Stimulated activated CD8-positive, alpha-beta memory T cell treated with anti-CD3 and anti-CD28 coated beads, Interleukin-12 subunit alpha, Interleukin-12 subunit beta, amount 100 ng/mL, for 4 hours (primary cell): ENCODE measurements around the gene TTC13.

ENCODE experiments used
- DNase-seq: peaks from one replicate; pipeline ENCODE4 v3.0.0-alpha.2; 2020; ENCODE audit warnings: low read depth

The TTC13 gene

DNA sequence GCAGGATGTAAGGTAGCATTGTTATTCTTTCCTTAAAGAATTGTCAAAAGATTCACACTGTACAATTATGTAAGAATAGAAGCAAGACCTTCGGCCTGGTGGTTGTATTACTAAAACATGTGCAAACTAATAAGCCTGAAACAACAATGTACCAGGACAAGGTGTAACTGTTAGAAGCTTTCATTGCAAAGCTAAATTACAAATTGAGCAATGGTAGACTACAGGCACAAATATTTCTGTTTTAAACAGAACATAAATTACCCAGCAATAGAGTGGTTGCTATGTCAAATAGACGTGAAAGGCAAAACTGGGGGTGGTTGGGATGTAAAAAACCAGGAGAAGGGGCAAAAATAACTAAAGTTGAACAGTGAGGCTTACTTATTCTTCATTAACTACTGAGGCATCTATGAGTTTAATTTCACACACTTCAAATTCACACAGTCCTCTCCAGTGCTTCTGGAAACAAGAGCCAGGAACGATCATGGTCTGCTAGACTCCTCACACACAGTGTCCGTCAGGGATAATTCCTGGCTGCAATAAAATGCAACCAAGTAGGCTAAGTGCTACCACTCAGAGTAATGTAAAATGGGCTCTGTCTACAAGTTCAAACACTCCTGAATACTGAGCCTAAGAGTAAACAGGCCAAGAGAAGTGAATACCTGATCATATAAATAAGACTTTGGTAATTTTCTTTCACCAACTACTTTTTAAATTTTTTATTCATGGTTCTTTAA is 71.0 kb downstream of the TTC13 start:
- no peak for DNase-seq

- no peak for DNase-seq
Observed at GRCh38 chr1:230906226-230906625, 72.4 kb downstream of the TTC13 start.

- DNase-seq, result no peak
Observed at GRCh38 chr1:230905733-230906132, 72.9 kb downstream of the TTC13 start.

GRCh38 chr1:230902349-230902923 is 76.2 kb downstream of the TTC13 start:
- no peak for DNase-seq

GRCh38 chr1:230901671-230902070 is 77.0 kb downstream of the TTC13 start:
- no peak for DNase-seq

GRCh38 chr1:230900984-230901383 is 77.7 kb downstream of the TTC13 start:
- no peak for DNase-seq

GRCh38 chr1:230899841-230900251 is 78.8 kb downstream of the TTC13 start:
- no peak for DNase-seq

- DNase-seq, result no peak
Observed at GRCh38 chr1:230898748-230899147, 79.9 kb downstream of the TTC13 start.

GRCh38 chr1:230898144-230898543 is 80.5 kb downstream of the TTC13 start:
- no peak for DNase-seq

GRCh38 chr1:230896779-230897178 is 81.9 kb downstream of the TTC13 start:
- no peak for DNase-seq

DNA sequence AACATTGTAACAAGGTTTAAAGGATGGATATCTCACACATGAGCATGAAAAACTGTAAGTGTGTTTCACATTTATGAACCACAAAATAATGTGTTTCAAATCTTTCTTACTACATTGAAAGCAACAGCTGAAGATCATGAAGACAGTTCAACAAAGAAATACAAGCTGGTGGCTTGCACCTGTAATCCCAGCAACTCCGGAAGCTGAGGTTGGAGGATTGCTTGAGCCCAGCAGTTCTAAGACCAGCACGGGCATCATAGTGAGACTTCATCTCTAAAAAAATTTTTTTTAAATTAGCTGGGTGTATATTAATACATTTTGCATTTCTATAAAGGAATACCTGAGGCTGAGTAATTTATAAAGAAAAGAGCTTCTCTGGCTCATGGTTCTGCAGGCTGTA is 83.2 kb downstream of the TTC13 start:
- no peak for DNase-seq

- DNase-seq, result no peak
Observed at GRCh38 chr1:230894664-230895063, 84.0 kb downstream of the TTC13 start.

- no peak for DNase-seq
Observed at GRCh38 chr1:230894032-230894431, 84.6 kb downstream of the TTC13 start.

- no peak for DNase-seq
Observed at GRCh38 chr1:230892018-230892491, 86.6 kb downstream of the TTC13 start.

DNA sequence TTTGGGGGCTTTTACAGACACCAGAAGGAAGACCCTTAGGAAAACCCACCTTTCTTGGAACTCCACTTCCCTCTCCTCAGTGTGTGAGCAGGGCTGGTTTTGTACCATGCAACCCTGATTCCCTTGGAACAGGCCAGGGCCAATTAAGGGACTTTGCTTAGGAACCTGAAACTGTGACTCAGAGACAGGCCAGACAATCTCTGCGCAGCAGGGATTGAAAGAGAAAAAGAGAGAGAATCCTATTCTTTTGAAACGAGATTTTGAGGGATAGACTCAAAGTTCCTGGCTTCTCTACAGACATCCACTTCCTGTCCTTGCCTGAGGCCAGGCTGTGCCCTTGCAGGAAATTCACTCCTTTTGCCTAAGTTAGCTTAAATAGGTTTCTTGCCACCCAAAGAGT is 87.2 kb downstream of the TTC13 start:
- no peak for DNase-seq

GRCh38 chr1:230884646-230885045 is 94.0 kb downstream of the TTC13 start:
- no peak for DNase-seq

GRCh38 chr1:230883967-230884366 is 94.7 kb downstream of the TTC13 start:
- DNase-seq, result no peak

DNA sequence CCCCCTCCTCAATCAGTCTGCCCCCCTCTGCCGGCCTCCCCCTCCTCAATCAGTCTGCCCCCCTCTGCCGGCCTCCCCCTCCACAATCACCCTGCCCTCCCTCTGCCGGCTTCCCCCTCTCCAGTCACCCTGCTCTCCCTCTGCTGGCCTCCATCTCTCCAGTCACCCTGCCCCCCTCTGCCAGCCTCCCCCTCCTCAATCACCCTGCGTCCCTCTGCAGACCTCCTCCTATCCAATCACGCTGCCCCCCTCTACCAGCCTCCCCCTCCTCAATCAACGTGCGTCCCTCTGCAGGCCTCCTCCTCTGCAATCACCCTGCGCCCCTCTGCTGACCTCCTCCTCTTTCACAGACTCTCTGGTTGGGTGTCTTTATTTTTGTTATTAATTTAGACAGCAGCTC is 98.9 kb downstream of the TTC13 start:
- DNase-seq, result no peak

GRCh38 chr1:230878591-230878990 is 100.1 kb downstream of the TTC13 start:
- no peak for DNase-seq

GRCh38 chr1:230877924-230878590 is 100.6 kb downstream of the TTC13 start:
- no peak for DNase-seq

- no peak for DNase-seq
Observed at GRCh38 chr1:230877146-230877923, 101.3 kb downstream of the TTC13 start.

DNA sequence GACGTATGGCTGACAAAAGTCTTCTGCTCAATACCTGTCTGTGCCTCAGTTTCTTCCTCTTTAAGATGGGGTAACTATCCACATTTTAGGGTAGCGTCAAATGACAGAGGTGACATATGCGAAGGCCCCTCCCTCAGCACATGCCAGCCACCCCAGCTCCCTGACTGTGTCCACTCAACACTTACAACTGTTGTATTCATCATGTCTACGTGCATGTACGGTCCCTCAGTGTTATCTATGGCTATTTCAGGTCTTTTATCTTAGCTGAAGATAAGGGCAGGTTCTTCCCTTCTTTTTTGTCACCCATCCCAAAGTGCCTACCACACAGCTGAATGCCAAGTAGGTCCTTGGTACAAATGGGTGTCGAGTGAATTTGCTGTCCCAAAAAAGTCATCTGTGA is 102.0 kb downstream of the TTC13 start:
- DNase-seq, result no peak

- DNase-seq, result no peak
Observed at GRCh38 chr1:230875370-230875769, 103.3 kb downstream of the TTC13 start.
